Activated gamma-delta T cell treated with anti-CD3 and anti-CD28 coated beads, Interleukin-2, amount 50 U/mL, for 16 hours (primary cell): ENCODE results near the gene NUDT2.

Experiments
- DNase-seq: peaks from one replicate; pipeline ENCODE4 v3.0.0-alpha.2; 2020; ENCODE audit warnings: low read depth

The NUDT2 gene

DNA sequence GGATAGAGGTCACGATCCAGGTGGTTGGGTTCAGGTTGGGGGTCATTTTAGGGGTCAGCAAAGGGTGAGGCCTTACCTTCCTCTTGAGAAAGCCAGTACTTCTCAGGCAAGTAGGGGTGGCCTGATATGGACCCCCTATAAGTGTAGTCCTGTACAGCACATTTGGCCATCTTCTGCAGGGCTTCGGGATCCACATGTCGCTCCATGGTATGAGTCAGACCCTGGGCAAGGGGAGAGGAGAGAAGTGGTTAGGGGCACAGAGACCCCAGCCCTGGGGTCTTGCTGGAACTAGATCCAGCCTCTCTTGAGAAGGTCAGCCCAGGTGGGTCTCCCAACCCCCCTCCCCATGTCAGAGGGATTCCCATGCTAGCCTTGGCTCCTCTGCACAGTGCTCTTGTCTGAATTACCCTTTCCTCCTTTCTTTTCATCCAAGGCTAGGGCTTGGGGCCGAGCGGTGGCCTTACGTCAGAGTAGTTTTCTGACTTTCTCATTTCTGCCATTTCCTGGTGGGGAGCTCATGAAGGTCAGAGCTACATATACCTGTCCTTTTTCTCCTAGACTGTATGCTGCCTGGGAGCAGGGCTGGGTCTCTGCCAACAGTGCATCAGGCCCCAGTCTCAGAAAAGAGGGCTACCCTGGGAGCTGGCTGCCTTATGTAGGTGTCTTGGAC, 56.3 kb downstream of the NUDT2 start:
- no peak for DNase-seq

DNA sequence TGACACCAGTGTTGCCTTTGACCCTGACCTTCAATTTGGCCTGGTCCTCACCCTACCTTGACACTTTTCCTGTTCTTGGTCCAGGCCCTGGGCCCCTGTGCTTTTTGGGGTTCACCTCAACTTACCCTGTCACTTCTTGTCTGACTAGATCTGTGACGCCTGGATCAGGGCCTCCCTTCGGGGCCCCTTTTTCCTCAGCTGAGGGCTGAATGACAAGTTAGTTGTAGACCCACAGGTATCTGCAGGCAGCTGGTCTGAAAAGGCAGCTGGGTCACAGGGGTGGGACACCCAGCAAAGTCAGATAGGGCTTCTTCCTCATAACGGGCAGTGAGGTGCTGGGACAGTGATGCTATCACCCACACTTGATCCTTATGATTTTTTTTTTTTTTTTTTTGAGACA, 57.3 kb downstream of the NUDT2 start:
- no peak for DNase-seq

DNA sequence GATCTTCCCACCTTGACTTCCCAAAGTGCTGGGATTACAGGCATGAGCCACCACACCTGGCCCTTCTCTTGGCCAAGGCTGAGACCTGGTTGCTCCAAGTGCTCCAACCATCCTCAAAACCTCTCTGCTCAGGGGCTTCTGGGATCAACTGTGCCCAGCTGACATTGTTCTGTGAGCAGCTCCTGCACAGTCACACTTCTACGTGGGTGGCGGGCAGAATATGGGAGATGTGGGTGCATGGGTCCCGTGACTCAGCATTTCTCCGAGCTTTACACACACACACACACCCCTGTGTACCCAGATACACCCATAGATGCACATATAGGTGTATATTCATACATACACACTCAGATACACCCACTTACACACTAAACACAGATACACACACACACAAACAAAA, 57.9 kb downstream of the NUDT2 start:
- DNase-seq: no peak

DNA sequence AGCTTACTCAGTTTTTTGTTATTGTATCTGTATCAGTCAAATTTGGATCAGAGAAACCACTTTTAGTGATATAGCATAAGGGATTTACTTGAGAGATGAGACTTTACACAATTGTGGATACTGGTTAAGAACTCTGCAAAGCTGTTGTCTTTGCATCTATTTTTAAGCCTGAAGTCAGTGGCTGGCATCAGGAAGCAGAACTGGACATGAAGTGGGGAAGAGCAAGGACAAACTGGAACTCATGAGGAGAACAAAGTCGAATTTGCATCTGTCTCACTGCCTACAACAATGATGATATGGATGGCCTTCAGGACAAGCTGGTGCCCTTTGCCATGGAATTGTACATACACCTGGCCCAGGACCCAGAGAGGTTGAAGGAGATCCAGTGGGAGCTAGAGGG, 63.1 kb downstream of the NUDT2 start:
- DNase-seq: no peak
